Kidney glomerular epithelial cell (primary cell): Measurements from ENCODE around the gene ITGB2.

Experiments
- DNase-seq: peaks from one replicate; lab custom pipeline; 2025; lab: John Stamatoyannopoulos, UW

The ITGB2 gene

DNA sequence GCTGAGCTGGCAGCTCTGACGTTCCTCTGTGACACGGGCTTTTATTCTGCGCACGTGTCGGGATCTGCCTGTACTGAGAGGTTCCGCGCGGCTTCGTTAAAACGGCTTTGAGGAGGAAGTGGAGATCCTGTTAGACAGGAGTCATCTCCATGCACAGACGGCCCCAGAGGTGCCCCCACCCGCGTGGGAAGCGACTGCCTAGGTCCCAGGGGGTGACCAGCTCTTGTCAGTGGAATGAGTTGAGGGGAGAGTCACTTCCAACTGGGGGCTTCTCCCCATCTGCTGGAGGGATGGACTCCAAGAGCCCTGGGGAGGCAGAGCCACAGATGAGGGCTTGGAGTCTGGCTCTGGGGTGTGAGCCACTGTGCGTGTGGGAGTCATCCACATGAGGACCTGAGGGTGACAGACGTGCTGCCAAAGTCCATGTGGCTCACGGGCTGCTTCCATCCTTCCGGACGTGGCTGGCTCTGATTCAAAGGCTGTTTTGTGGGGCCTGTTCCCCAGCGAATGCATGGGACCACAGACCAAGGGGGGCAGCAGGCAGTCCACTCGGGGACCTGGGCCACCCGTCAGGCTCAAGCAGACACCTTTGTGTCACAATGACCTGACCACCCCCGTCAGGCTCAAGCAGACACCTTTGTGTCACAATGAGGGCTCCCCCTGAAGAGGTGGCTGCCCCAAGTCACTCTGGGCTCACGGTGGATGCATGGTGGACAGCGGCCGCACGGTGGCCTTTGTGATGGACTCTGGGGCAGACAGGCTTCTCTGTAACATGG is 74.0 kb downstream of the ITGB2 start:
- no peak for DNase-seq

DNA sequence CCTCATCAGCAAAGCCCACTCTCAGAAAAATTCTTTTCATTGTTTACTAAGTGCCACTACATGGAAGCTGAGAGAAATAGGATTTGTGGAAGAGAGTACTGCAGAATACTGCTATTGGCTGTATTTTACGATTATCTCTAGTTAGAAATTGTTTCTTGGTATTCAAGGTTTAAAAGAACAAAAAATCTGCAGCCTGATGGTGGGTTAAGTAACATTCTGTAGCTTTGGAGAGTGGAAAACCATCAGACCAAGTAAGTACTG is 74.5 kb downstream of the ITGB2 start:
- no peak for DNase-seq

DNA sequence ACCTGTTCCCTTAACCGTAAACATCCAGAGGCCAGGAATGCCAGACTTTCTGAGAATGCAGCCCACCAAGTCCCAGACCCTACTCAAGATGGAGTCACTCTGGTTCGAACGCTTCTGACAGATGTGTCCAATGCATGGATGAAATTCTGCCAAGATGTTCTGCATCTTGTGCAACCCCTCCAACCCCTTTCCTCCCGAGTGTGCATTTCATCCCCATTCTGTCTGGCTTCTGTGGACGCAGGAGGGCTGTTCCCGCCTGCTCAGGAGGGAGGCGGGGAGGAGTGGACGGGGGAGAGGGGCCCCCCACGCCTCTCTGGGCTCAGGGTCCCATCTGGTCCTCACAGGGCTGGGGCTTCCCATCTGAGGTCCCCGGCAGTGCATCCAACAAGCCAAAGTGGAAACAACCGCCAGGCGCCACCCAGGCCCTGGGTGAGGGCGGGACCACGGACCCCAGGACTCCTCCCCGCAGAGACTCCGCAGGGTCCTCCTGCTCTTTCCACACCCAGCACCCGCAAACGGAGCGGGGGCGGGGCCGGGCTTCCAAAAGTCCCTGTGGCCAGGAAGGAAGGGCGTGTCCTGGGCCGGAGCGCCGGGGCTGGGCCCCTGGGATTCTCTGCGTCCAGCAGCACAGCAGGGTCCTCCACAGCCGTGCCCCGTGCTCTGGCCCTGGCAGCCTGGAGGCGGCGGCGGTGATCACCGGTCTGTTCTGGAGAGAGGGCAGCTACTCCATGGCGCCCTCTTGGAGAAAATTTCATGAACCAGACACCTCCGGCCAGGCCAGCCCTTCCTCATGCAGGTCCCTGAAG is 75.1 kb downstream of the ITGB2 start:
- no peak for DNase-seq

DNA sequence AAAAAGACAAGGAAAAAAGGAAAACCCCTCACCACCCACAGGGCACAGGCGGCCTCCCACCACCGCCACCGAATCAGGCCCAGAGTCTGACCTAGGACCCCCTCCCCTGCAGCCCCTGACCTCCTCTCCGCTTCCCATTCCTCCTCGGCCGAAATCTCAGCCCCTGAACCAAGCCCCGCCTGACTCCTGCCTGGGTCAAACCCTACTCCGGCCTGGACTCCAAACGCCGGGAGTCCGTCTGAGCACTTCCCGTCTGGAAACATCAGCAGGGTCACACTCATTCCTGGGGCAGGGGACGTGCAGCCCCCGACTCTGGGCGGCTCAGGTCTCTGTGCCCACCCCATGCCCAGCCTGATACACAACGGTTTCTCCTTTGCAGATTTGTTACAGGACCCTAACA is 76.4 kb downstream of the ITGB2 start:
- DNase-seq = no peak

DNA sequence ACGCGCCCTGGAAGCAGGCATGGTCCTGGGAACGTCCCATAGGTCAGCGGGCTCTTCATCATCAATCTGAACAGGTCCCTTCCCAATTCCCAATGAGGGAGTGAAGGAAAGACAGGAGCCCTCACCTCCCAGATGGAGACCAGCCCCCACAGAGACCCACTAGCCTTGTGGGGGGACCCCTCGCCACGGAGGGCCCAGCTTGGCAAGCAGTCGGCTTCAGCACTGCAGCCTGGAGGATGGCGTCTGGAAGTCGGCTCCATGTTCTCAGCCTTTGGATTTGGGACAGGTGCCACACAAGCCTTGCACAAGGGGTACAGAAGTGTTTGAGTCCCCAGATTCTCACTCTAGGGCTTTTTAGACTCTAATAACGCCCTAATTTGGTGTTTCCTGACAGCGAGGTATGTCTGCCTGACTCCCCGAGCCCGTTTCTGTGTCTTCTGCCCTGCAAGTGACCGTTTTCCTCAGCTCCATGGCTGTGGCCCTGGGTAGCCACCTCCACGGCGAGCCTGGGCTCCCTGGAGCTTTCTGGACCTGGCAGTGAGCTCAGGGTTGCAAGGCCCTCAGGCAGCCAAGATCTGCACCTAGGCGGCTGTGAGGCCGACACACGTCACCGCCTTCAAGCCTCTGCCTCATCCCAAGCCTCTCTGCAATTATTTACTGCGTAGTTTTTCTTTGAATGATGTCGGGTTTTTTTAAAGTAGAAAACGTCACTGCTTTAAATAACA is 77.8 kb downstream of the ITGB2 start:
- no peak for DNase-seq

DNA sequence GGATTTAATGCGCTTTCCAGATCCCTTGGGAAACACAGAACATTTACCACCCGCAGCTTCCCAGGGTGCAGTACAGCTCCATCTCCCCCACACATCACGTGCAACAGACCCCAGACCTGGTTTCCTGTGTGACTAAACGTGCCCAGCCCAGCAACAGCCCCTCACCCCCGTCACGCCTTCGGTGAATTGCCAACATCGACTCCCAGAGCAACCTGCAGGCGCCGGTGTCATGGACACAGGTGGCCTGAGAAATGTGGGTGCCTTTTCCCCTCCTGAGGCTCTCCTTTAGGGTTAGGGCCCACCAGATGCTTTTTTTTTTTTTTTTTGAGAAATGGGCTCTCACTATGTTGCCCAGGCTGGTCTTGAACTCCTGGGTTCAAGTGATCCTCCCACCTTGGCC is 78.6 kb downstream of the ITGB2 start:
- DNase-seq = no peak

DNA sequence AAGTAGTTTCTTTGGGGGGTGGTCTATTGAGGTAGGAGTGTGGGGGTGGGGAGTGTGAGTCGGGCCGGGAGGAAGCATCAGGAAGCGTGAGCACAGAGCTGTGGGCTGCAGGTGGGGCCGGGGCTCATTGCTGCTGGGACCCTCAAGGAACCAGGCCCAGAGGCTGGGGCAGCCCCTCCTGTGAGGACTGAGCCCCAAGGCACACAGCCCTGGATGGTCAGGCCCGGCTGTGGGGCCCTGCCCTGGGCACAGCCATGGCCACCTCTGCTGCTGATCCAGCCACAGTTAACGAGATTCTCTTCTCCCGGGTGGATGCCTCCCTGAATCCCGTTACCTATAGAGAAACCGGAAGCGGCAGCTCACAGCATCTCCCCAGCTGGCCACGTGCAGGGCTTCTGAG is 79.9 kb downstream of the ITGB2 start:
- no peak for DNase-seq

DNA sequence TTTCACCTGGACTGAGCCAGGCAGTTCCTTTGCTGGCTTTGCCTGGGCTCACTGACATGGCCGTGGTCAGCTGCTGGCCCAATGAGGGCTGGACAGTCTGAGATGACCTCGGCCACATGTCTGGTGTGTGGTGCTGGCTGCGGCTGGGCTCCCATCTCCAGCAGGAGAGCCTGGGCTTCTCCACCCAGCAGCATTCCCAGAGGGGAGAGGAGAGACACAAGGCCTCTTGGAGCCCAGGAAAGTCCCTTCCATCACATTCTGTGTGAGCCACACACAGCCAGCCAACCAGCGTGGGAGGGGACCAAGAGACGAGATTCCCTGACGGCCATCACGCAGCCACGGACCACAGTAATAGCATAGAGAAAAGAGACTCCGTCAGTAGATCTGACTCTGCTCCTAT is 81.7 kb downstream of the ITGB2 start:
- DNase-seq = no peak

DNA sequence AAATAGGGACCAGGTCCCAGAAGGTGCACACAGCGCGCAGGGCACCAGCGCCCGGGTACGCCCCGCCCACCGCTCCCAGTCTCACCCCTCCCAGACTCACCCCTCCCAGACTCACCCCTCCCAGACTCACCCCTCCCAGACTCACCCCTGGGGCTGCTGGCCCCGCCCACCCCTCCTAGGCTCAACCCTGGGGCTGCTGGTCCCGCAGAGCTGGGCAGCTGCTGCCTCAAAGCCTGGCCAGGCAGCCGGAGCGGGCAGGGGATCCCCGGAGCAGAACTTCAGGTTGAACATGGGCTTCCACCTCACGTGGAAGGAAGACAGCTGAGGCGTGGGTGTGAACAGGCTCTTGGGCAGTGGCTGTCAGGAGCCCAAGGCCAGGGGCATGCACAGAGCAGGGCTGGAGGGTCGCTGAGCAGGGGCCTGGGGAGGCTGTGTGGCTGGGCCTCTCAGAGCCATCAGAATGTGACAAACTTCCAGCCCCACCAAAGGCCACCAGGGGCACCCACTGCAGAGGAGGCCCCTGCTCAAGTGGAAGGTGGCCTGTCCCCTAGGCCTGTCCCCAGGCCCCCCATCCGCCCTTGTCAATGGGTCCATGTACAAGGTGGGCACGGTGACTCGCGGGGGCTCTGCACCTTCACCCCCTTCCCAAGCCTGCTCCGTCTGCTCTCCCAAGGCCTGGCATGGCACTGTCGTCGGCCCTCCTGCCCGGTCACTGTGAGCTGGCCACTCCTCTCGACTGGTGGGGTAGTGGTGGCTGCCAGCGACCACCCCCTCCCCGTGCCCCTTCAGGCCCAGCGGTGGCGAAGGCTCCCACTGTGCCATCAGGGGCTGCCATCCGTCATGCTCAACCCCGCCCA is 82.4 kb downstream of the ITGB2 start:
- no peak for DNase-seq

DNA sequence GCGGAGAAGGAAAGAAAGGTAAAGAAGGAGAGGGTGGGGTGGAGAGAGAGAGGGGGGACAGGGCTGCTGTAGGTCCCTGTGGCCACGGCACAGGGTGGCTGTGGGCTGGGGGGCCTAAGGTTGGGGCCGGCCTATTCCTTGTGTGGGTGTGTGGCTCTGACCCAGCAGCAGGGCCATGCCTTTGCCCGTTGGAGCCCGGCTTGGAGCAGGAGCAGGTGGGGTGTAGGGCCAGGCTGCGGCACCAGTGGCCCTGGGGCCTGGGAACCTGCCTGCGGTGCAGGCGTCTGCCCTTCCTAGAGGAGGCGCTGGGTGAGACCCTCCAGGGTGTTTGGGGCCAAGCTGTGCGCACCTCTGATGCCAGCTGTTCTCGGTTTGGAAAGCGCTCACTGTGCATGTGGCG is 83.2 kb downstream of the ITGB2 start:
- no peak for DNase-seq

DNA sequence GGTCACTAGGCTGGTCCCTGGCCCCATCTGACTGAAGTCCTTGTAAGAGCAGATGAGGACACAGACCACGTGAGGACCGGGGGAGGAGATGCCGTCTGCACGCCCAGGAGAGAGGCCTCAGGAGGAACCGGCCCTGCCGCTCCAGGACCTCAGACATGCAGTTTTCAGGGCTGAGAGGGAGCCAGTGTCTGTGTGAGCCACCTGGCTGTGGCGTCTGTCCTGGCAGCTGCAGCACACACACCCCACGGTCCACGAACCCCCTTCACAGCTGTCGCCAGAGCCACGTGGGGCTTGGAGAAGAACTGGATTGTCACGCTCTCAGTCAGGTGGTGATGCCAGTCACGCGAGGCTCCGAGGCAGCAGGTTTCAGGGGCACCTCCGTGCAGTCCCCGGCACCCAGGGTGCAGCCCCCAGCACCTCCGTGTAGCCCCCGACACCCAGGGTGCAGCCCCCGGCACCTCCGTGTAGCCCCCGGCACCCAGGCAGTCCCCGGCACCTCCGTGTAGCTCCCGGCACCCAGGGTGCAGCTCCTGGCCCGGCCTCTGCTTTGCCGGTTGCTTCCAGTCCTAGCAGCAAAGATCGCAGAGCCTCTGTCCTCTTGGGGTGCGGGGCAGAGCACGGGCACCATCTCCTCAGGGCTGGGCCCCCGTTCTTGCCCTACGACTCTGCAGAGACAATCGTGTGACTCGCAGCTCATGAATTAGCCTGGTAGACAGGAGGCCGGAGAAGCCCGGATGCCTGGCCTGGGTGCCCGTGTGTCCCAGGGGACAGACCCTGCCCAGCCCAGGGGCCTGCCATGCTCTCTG is 83.8 kb downstream of the ITGB2 start:
- DNase-seq = no peak

DNA sequence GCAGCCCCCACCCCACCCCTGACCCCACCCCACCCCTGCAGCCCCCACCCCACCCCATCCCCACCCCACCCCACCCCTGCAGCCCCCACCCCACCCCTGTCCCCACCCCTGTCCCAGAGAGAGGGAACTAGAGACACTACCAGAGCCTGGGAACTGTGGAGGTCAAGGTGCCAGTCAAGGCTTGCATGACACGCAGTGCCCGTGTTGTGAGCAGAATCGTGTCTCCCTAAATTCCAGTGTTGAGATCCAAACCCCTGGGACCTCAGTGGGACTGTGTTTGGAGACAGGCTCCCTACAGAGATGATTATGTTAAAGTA is 84.4 kb downstream of the ITGB2 start:
- DNase-seq = no peak
